Measurements from ENCODE around the gene SPSB1.
A peak's percentile ranks its signal among the peaks of the same experiment; 100 is the strongest.

Gene SPSB1

GRCh38 chr1:9279172-9279840, 13.4 kb upstream of the SPSB1 start:
- H3K27ac Mint-ChIP-seq: peak overlapping the region; percentile 45
- H3K27me3 Mint-ChIP-seq (ENCODE audit: low read depth): no peaks in the 10 kb centered on the region
- H3K9me3 Mint-ChIP-seq: peaks cover 7% of the 10 kb centered on the region
- peak overlapping the region; percentile 56 for H3K4me3 Mint-ChIP-seq
- H3K36me3 Mint-ChIP-seq (ENCODE audit: low read depth): peaks cover 11% of the 10 kb centered on the region
- peaks cover 62% of the 10 kb centered on the region for H3K4me1 Mint-ChIP-seq (ENCODE audit: low read depth)
- DNase-seq (ENCODE audit: low spot score): peak; percentile 68

DNA sequence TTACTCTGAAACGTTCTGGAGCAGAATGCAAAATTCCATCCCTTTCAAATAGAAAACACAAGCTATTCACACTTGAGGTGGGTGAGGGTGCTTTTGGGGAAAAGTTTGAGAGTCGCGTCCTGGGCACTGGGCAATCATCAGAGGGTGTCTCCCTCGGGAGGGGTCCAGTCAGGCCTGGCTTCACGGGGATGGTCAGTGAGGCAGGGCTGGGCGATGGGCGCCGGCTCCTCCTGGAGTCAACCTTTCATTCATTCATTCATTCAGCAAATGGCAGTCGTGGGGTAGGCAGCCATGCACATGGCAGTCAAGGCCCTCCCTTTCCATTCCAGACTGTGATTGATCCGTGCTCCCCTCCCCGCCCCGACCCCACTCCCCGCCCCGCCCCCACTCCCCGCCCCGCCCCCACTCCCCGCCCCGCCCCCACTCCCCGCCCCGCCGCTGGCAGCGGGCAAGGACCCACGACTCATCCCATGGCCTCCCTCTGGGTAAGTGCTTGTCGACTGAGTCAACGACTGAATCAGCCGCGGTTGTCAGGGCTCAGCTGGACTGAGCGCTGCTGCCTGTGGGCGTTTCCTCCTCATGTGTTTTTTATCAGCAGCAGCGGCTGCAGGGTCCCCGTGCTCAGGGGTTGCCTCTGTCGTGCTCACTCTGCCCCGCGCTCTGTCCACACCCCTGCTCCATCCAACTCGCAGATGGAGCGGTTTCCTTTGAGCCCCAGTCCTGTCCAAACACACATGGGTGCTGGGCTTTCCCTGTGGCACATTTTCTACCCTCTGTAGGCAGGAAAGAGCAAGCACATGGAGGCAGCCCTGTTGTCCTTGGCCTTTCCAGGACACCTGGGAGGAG, 12.5 kb upstream of the SPSB1 start:
- Mint-ChIP-seq H3K36me3 (ENCODE audit: low read depth) (peaks cover 16% of the 10 kb centered on the region), H3K27me3 (ENCODE audit: low read depth) (no peaks in the 10 kb centered on the region), H3K27ac (no peak overlapping the region), H3K4me3 (peak overlapping the region; percentile 52), H3K9me3 (peaks cover 15% of the 10 kb centered on the region), H3K4me1 (ENCODE audit: low read depth) (peaks cover 68% of the 10 kb centered on the region)
- DNase-seq (ENCODE audit: low spot score): peak; percentile 80

GRCh38 chr1:9281071-9281827, 11.4 kb upstream of the SPSB1 start:
- no peak for DNase-seq (ENCODE audit: low spot score)
- H3K36me3 Mint-ChIP-seq (ENCODE audit: low read depth): peaks cover 23% of the 10 kb centered on the region
- H3K27me3 Mint-ChIP-seq (ENCODE audit: low read depth): no peaks in the 10 kb centered on the region
- H3K9me3 Mint-ChIP-seq: peaks cover 21% of the 10 kb centered on the region
- H3K4me1 Mint-ChIP-seq (ENCODE audit: low read depth): peaks cover 61% of the 10 kb centered on the region
- no peak overlapping the region for H3K27ac Mint-ChIP-seq
- no peak overlapping the region for H3K4me3 Mint-ChIP-seq

DNA sequence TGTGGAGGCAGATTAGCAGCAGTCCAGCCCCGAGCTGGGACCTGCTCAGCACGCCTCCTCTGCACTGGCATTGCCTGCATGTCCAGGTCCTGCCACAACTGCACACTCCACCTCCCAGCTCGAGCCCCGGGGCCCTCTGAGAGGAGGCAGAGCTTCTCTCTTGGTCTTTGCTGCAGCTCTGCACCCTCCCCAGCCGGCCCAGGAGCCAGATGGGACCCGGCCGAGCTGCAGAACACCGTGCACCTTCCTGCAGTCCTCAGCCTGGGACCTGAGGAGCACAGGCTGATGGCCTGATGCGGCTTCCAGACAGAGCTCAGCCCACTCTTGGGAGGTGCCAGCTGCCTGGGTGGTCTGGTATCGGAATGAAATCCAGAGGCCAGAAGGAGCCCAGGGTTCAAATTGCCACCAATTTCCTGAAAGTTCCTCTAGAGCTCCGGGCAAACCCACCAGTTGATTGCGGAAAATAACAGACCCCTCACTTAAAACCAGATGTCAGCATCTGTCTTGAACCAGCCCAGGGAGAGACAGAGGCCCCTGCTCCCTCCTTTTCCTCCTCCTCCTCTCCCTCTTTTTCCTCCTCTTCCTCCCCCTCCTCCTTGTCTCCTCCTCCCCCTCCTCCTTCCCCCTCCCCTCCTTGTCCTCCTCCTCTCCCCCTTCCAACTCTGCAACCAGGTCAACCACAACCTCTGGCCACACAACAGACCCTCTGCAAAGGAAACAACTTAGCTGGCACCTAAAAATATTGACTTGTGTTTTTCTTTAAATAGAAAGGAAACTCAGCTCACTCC, 10.6 kb upstream of the SPSB1 start:
- Mint-ChIP-seq H3K4me1 (ENCODE audit: low read depth) (peaks cover 65% of the 10 kb centered on the region), H3K27ac (peak overlapping the region; percentile 86), H3K4me3 (peak overlapping the region; percentile 38), H3K36me3 (ENCODE audit: low read depth) (peaks cover 29% of the 10 kb centered on the region), H3K9me3 (peaks cover 30% of the 10 kb centered on the region), H3K27me3 (ENCODE audit: low read depth) (no peaks in the 10 kb centered on the region)
- DNase-seq (ENCODE audit: low spot score): no peak

- Mint-ChIP-seq H3K27me3 (ENCODE audit: low read depth) (no peaks in the 10 kb centered on the region), H3K36me3 (ENCODE audit: low read depth) (peaks cover 34% of the 10 kb centered on the region), H3K27ac (peak overlapping the region; percentile 86), H3K9me3 (peaks cover 35% of the 10 kb centered on the region), H3K4me3 (peak overlapping the region; percentile 38), H3K4me1 (ENCODE audit: low read depth) (peaks cover 67% of the 10 kb centered on the region)
- no peak for DNase-seq (ENCODE audit: low spot score)
These were observed 10.1 kb upstream of the SPSB1 start for GRCh38 chr1:9282696-9282955.

GRCh38 chr1:9284061-9284460, 8.6 kb upstream of the SPSB1 start:
- H3K36me3 Mint-ChIP-seq (ENCODE audit: low read depth): peaks cover 37% of the 10 kb centered on the region
- H3K4me3 Mint-ChIP-seq: peak overlapping the region; percentile 71
- DNase-seq (ENCODE audit: low spot score): peak; percentile 51
- no peaks in the 10 kb centered on the region for H3K27me3 Mint-ChIP-seq (ENCODE audit: low read depth)
- H3K4me1 Mint-ChIP-seq (ENCODE audit: low read depth): peaks cover 60% of the 10 kb centered on the region
- H3K9me3 Mint-ChIP-seq: peaks cover 46% of the 10 kb centered on the region
- H3K27ac Mint-ChIP-seq: peak overlapping the region; percentile 86

DNA sequence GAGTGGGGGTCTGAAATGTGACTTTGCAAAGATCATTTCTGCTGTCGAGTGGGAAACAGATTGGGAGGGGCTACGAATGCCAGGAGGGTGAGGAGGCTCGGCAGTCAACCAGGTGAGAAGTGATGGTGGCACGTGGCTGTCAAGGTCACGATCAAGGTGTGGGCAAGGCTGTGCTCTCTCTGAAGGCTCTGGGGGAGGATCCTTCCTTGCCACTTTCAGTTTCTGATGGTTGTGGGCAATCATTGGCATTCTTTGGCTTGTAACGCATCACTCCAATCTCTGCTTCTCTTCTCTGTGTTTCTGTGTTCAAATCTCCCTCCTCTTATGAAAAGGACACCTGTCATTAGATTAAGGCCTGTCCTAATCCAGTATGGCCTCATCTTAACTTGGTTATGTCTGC, 6.1 kb upstream of the SPSB1 start:
- no peak for DNase-seq (ENCODE audit: low spot score)
- Mint-ChIP-seq H3K4me1 (ENCODE audit: low read depth) (peaks cover 49% of the 10 kb centered on the region), H3K36me3 (ENCODE audit: low read depth) (peaks cover 38% of the 10 kb centered on the region), H3K4me3 (no peak overlapping the region), H3K9me3 (peaks cover 47% of the 10 kb centered on the region), H3K27ac (peak overlapping the region; percentile 11), H3K27me3 (ENCODE audit: low read depth) (no peaks in the 10 kb centered on the region)

GRCh38 chr1:9289090-9289534, 3.6 kb upstream of the SPSB1 start:
- Mint-ChIP-seq H3K4me1 (ENCODE audit: low read depth) (peaks cover 31% of the 10 kb centered on the region), H3K27ac (no peak overlapping the region), H3K4me3 (no peak overlapping the region), H3K9me3 (peaks cover 42% of the 10 kb centered on the region), H3K36me3 (ENCODE audit: low read depth) (peaks cover 33% of the 10 kb centered on the region), H3K27me3 (ENCODE audit: low read depth) (no peaks in the 10 kb centered on the region)
- peak; percentile 67 for DNase-seq (ENCODE audit: low spot score)

- Mint-ChIP-seq H3K27ac (peak overlapping the region; percentile 32), H3K9me3 (peaks cover 35% of the 10 kb centered on the region), H3K4me1 (ENCODE audit: low read depth) (peaks cover 24% of the 10 kb centered on the region), H3K27me3 (ENCODE audit: low read depth) (no peaks in the 10 kb centered on the region), H3K4me3 (no peak overlapping the region), H3K36me3 (ENCODE audit: low read depth) (peaks cover 27% of the 10 kb centered on the region)
- peak; percentile 33 for DNase-seq (ENCODE audit: low spot score)
These were observed 2.8 kb upstream of the SPSB1 start for GRCh38 chr1:9289711-9290485.

DNA sequence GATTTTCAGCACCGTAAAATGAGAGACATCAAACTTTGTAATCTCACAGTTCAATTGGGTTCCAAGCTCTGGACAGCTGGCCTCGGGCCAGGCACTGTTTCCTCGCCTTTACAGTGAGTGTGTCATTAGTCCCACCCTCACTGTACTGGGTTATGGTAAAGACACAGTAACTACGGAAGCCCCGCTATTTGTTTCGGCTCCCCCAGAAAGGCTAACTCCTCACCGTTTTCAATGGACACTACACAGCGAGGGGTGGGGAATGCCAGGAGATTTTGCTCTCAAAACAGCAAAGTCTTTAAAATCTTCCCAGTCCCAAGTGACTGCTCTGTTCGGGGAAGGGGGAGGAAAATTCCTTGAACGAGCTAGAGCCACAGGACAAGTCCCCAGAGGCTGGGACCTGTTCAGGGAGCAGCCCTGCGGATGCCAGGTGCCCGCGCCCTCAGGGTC, 757 bp upstream of the SPSB1 start:
- peak overlapping the region; percentile 47 for H3K4me3 Mint-ChIP-seq
- no peak for DNase-seq (ENCODE audit: low spot score)
- peaks cover 13% of the 10 kb centered on the region for H3K36me3 Mint-ChIP-seq (ENCODE audit: low read depth)
- H3K27ac Mint-ChIP-seq: no peak overlapping the region
- peaks cover 19% of the 10 kb centered on the region for H3K9me3 Mint-ChIP-seq
- peaks cover 18% of the 10 kb centered on the region for H3K4me1 Mint-ChIP-seq (ENCODE audit: low read depth)
- H3K27me3 Mint-ChIP-seq (ENCODE audit: low read depth): no peaks in the 10 kb centered on the region

DNA sequence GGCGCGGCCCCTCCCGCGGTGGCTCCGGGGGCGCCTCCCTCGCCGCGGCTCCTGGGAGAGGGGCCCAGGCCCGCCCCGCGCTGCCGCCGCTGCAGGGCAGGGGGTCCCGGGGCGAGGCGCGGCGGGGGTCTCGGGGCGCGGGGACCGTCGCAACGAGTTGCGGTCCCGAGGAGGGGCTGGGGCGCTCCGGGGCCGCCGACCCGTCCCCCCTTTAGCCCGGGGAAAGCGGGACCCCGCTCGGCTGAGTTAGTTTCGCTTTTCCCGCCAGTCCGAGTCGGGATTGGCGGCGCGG, 493 bp downstream of the SPSB1 start:
- H3K27me3 Mint-ChIP-seq (ENCODE audit: low read depth): no peaks in the 10 kb centered on the region
- peaks cover 6% of the 10 kb centered on the region for H3K36me3 Mint-ChIP-seq (ENCODE audit: low read depth)
- peaks cover 9% of the 10 kb centered on the region for H3K9me3 Mint-ChIP-seq
- H3K27ac Mint-ChIP-seq: no peak overlapping the region
- peaks cover 16% of the 10 kb centered on the region for H3K4me1 Mint-ChIP-seq (ENCODE audit: low read depth)
- H3K4me3 Mint-ChIP-seq: no peak overlapping the region
- DNase-seq (ENCODE audit: low spot score): no peak

- Mint-ChIP-seq H3K36me3 (ENCODE audit: low read depth) (peaks cover 3% of the 10 kb centered on the region), H3K9me3 (peaks cover 4% of the 10 kb centered on the region), H3K27ac (no peak overlapping the region), H3K4me1 (ENCODE audit: low read depth) (peaks cover 16% of the 10 kb centered on the region), H3K27me3 (ENCODE audit: low read depth) (no peaks in the 10 kb centered on the region), H3K4me3 (no peak overlapping the region)
- peak; percentile 45 for DNase-seq (ENCODE audit: low spot score)
These were observed 1.1 kb downstream of the SPSB1 start for GRCh38 chr1:9293533-9294404.

All from T-helper 2 cell treated with Interferon-gamma antibody and Interleukin-4, amounts not matched to agents 5 μg/mL and 100 μg/mL, for 36 hours (primary cell).